Transverse colon (tissue), 4 donors: ENCODE measurements around the gene SART3.

Source experiments
- POLR2A ChIP-seq: fragments of 450-650 bp; IDR thresholded peaks from one replicate; pipeline ENCODE4 v1.6.1; 2016; ENCODE audit warnings: antibody characterized with exemption, mild to moderate bottlenecking, moderate library complexity
- POLR2AphosphoS5 ChIP-seq, 3 donors: sonication (generic); formaldehyde crosslinking; IDR thresholded peaks; one replicate each; pipeline ENCODE4 v1.6.1; 2016; ENCODE audit warnings: antibody characterized with exemption in 3 of 3
- TF ChIP-seq, protein P1 (sequence below), 5 experiments: fragments of 200-600 bp in 3 of 5; fragments of 450-650 bp in 2 of 5; sonication (generic) in 3 of 5; IDR thresholded peaks; 1 replicate in 2 of 5; 2 replicates in 3 of 5; pipeline ENCODE4 v1.5.1; 2016 to 2017; ENCODE audit warnings: antibody characterized with exemption in 5 of 5, inconsistent platforms in 3 of 5, mild to moderate bottlenecking in 2 of 5, moderate library complexity in 1 of 5

DNA sequence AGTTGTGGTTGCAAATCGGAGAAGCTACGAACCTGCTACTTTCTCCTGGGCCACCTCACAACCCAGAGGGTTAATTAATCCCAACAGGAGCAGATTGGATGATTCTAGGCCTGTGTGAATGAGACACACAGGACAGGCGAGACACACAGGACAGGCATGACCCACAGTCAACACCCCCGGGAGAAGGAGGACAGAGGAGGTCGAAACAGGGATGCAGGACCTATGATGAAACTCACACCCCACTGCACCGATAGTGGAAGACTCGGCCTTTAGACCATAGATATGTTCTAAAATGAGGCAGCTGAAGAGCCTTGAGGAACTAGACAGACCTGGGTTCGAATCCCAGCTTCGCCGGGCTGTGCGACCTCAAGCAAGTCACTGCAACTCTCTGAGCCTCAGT, 25.3 kb upstream of the SART3 start:
- TF ChIP-seq POLR2AphosphoS5 (IDR thresholded peaks at IDR 0.05) (no peak), POLR2A (no peak)
- TF ChIP-seq, protein P1, sequence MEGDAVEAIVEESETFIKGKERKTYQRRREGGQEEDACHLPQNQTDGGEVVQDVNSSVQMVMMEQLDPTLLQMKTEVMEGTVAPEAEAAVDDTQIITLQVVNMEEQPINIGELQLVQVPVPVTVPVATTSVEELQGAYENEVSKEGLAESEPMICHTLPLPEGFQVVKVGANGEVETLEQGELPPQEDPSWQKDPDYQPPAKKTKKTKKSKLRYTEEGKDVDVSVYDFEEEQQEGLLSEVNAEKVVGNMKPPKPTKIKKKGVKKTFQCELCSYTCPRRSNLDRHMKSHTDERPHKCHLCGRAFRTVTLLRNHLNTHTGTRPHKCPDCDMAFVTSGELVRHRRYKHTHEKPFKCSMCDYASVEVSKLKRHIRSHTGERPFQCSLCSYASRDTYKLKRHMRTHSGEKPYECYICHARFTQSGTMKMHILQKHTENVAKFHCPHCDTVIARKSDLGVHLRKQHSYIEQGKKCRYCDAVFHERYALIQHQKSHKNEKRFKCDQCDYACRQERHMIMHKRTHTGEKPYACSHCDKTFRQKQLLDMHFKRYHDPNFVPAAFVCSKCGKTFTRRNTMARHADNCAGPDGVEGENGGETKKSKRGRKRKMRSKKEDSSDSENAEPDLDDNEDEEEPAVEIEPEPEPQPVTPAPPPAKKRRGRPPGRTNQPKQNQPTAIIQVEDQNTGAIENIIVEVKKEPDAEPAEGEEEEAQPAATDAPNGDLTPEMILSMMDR (IDR thresholded peaks at IDR 0.05), result no peak
